Mesenchymal stem cell (in vitro differentiated cells and primary cell): ENCODE measurements around the gene CTNNAL1.

ENCODE experiments used
- DNase-seq: peaks from one replicate; pipeline ENCODE4 v3.0.0-alpha.2; 2013
- H2AFZ ChIP-seq: one replicate; pipeline ENCODE4 v1.6.1; 2013; ENCODE audit warnings: low read depth, mild to moderate bottlenecking, control low read depth, inconsistent platforms, low read length, moderate library complexity
- H2AK5ac ChIP-seq: 2 replicates; pipeline ENCODE4 v1.6.1; 2013; ENCODE audit warnings: low read length, moderate library complexity, mild to moderate bottlenecking, inconsistent platforms; ENCODE audit not compliant: severe bottlenecking
- H2BK120ac ChIP-seq: one replicate; pipeline ENCODE4 v1.6.1; 2013; ENCODE audit warnings: low read depth, mild to moderate bottlenecking, inconsistent platforms, low read length, moderate library complexity
- H2BK12ac ChIP-seq, 2 experiments: one replicate each; pipeline ENCODE4 v1.6.1; 2013; ENCODE audit warnings: inconsistent platforms in 2 of 2, low read length in 2 of 2, mild to moderate bottlenecking in 2 of 2, moderate library complexity in 2 of 2, control low read depth in 1 of 2
- H2BK15ac ChIP-seq: one replicate; pipeline ENCODE4 v1.6.1; 2013; ENCODE audit warnings: mild to moderate bottlenecking, low read depth, inconsistent platforms; ENCODE audit not compliant: poor library complexity, severe bottlenecking
- H2BK5ac ChIP-seq: 2 replicates; pipeline ENCODE4 v1.6.1; 2013; ENCODE audit warnings: low read depth, mild to moderate bottlenecking, low read length, control low read depth, inconsistent platforms; ENCODE audit not compliant: poor library complexity, severe bottlenecking
- H3K14ac ChIP-seq, 2 experiments: one replicate each; pipeline ENCODE4 v1.6.1; 2013; ENCODE audit warnings: inconsistent platforms in 2 of 2, low read length in 2 of 2, control low read depth in 1 of 2, mild to moderate bottlenecking in 1 of 2, moderate library complexity in 1 of 2
- H3K18ac ChIP-seq, 2 experiments: one replicate each; pipeline ENCODE4 v1.6.1; 2013; ENCODE audit warnings: inconsistent platforms in 2 of 2, low read length in 2 of 2, control low read depth in 1 of 2, low read depth in 1 of 2, mild to moderate bottlenecking in 1 of 2
- H3K23ac ChIP-seq, 2 experiments: one replicate each; pipeline ENCODE4 v1.6.1; 2013; ENCODE audit warnings: inconsistent platforms in 2 of 2, low read length in 2 of 2, mild to moderate bottlenecking in 2 of 2, moderate library complexity in 2 of 2, control low read depth in 1 of 2
- H3K27ac ChIP-seq: 2 replicates; pipeline ENCODE4 v1.5.1; 2013; ENCODE audit warnings: mild to moderate bottlenecking, moderate library complexity, low read length, control low read depth, inconsistent platforms; ENCODE audit not compliant: poor library complexity, severe bottlenecking
- H3K27me3 ChIP-seq, 2 experiments: 2 replicates each; pipeline versions ENCODE4 v1.6.1 to v1.7.0; 2013; ENCODE audit warnings: low read length in 2 of 2, mild to moderate bottlenecking in 2 of 2, moderate library complexity in 2 of 2, control low read depth in 1 of 2, inconsistent platforms in 1 of 2; ENCODE audit not compliant: control insufficient read depth in 1 of 2, insufficient read depth in 1 of 2
- H3K36me3 ChIP-seq, 2 experiments: 2 replicates each; pipeline versions ENCODE4 v1.6.1 to v1.7.0; 2013; ENCODE audit warnings: low read length in 2 of 2, control low read depth in 1 of 2, inconsistent platforms in 1 of 2, low read depth in 1 of 2, mild to moderate bottlenecking in 1 of 2; ENCODE audit not compliant: insufficient read depth in 2 of 2, control insufficient read depth in 1 of 2
- H3K4ac ChIP-seq, 2 experiments: one replicate each; pipeline ENCODE4 v1.6.1; 2013; ENCODE audit warnings: inconsistent platforms in 2 of 2, low read length in 2 of 2, mild to moderate bottlenecking in 2 of 2, moderate library complexity in 2 of 2, control low read depth in 1 of 2, low read depth in 1 of 2
- H3K4me1 ChIP-seq: 2 replicates; pipeline ENCODE4 v1.6.1; 2013; ENCODE audit warnings: low read depth, low read length, control low read depth; ENCODE audit not compliant: control insufficient read depth, insufficient read depth
- H3K4me2 ChIP-seq: 2 replicates; pipeline ENCODE4 v1.6.1; 2013; ENCODE audit warnings: low read length, mild to moderate bottlenecking, inconsistent platforms; ENCODE audit not compliant: poor library complexity, severe bottlenecking
- H3K4me3 ChIP-seq, 2 experiments: 2 replicates each; pipeline versions ENCODE4 v1.5.1 to v1.7.0; 2013; ENCODE audit warnings: low read length in 2 of 2, mild to moderate bottlenecking in 2 of 2, control low read depth in 1 of 2, low read depth in 1 of 2; ENCODE audit not compliant: insufficient read depth in 1 of 2
- H3K79me1 ChIP-seq: replicated peaks from 2 replicates; pipeline ENCODE4 v1.6.1; 2013; ENCODE audit warnings: mild to moderate bottlenecking, control low read depth, low read length, inconsistent platforms; ENCODE audit not compliant: poor library complexity, severe bottlenecking
- H3K9ac ChIP-seq: 2 replicates; pipeline ENCODE4 v1.7.0; 2013; ENCODE audit warnings: mild to moderate bottlenecking, low read length, moderate library complexity
- H3K9me3 ChIP-seq: 2 replicates; pipeline ENCODE4 v1.7.0; 2013; ENCODE audit warnings: mild to moderate bottlenecking, low read length; ENCODE audit not compliant: control insufficient read depth
- H4K8ac ChIP-seq: one replicate; pipeline ENCODE4 v1.6.1; 2013; ENCODE audit warnings: inconsistent platforms, mild to moderate bottlenecking, low read length, moderate library complexity
- H4K91ac ChIP-seq: one replicate; pipeline ENCODE4 v1.6.1; 2013; ENCODE audit warnings: mild to moderate bottlenecking, low read length, inconsistent platforms
- WGBS: methylation state at CpG from one replicate; pipeline ENCODE4 v1.1.7; 2013; ENCODE audit warnings: mixed read lengths; 5-methylcytosine and 5-hydroxymethylcytosine counted together

CTNNAL1 gene

DNA sequence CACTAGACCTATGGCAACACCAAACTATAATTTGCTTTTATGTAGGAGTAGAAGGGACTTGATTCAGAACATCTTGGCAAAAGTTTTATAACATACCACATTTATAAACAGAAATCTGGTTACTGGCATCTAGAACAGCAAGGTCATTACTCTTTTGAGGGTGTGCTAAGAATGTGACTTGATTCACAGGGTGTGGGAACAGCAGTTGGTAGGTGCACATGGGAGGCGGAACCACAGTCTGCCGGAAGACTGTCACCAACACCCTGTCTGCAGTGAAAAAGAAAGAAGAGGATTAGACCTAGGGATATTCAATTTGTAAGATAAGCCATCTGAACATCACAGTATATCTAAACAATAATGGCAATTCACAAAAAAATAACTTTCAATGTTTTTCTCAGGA lies 102.4 kb downstream of the CTNNAL1 start:
- Histone ChIP-seq H2AFZ (no peak overlapping the region), H3K4me3 (no peak overlapping the region), H3K14ac (no peak overlapping the region), H3K9ac (no peak overlapping the region), H3K4ac (no peak overlapping the region), H2BK15ac (no peak overlapping the region), H3K79me1 (peaks cover 8% of the 10 kb centered on the region), H4K8ac (no peak overlapping the region), H2BK5ac (no peak overlapping the region), H2AK5ac (no peak overlapping the region), H3K4me2 (no peak overlapping the region), H3K4me1 (no peaks in the 10 kb centered on the region), H2BK12ac (no peak overlapping the region), H3K27me3 (no peaks in the 10 kb centered on the region), H3K23ac (no peak overlapping the region), H3K18ac (no peak overlapping the region), H2BK120ac (no peak overlapping the region), H4K91ac (no peak overlapping the region), H3K36me3 (peaks cover 25 to 89% of the 10 kb centered on the region in 2 experiments), H3K27ac (no peak overlapping the region), H3K9me3 (no peaks in the 10 kb centered on the region)
- no peak for DNase-seq
- 100% methylated on average over 1 of the region's 2 CpGs for WGBS

DNA sequence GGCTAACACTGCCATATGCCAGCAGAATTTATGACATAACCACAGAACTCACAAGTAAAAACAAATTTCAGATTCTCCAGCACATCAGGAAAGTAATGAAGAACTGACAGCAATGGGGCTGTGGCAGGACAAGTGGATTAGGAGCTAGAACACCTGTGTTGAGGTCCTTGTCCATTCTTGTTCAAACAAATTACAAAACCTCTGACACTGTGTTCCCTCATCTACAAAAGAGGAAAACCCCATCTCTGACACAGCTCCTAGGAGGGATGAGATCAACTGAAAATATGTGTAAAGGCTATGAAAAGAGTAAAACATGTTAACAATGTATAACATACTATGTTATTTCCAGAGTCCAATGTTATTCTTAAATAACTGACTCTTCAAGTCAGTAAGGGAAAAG lies 102.9 kb downstream of the CTNNAL1 start:
- Histone ChIP-seq H2AK5ac (no peak overlapping the region), H3K36me3 (peaks cover 25 to 89% of the 10 kb centered on the region in 2 experiments)
- no peak for DNase-seq

DNA sequence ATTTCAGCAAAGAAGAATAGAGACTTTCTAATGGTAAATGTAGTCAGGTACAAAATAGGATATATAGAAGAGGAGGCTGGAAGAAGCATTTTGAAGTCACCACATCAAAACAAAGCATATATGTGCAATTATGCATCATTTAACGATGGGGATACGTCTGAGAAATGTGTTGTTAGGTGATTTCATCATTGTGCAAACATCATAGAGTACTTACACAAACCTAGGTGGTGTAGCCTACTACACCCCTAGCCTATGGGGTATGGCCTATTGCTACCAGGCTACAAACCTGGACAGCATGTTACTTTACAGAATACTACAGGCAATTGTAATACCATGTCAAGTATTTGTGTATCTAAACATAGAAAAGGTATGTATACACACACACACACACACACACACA lies 107.8 kb downstream of the CTNNAL1 start:
- no peak overlapping the region for H4K8ac ChIP-seq

More for the DNA sequence above, 102.9 kb downstream of the CTNNAL1 start:
- no peak overlapping the region for H3K14ac ChIP-seq
- no peaks in the 10 kb centered on the region for H3K9me3 ChIP-seq
- H2BK15ac ChIP-seq, result no peak overlapping the region
- H3K27ac ChIP-seq, result no peak overlapping the region
- H4K8ac ChIP-seq, result no peak overlapping the region
- H4K91ac ChIP-seq, result no peak overlapping the region
- no peak overlapping the region for H3K18ac ChIP-seq
- H2BK12ac ChIP-seq, result no peak overlapping the region
- no peak overlapping the region for H3K4me2 ChIP-seq
- no peak overlapping the region for H3K9ac ChIP-seq
- H3K4ac ChIP-seq, result no peak overlapping the region
- H2AFZ ChIP-seq, result no peak overlapping the region
- H3K4me3 ChIP-seq, result no peak overlapping the region
- H3K23ac ChIP-seq, result no peak overlapping the region
- H2BK120ac ChIP-seq, result no peak overlapping the region
- no peaks in the 10 kb centered on the region for H3K27me3 ChIP-seq
- no peak overlapping the region for H2BK5ac ChIP-seq
- peaks cover 7% of the 10 kb centered on the region for H3K79me1 ChIP-seq
- no peaks in the 10 kb centered on the region for H3K4me1 ChIP-seq

DNA sequence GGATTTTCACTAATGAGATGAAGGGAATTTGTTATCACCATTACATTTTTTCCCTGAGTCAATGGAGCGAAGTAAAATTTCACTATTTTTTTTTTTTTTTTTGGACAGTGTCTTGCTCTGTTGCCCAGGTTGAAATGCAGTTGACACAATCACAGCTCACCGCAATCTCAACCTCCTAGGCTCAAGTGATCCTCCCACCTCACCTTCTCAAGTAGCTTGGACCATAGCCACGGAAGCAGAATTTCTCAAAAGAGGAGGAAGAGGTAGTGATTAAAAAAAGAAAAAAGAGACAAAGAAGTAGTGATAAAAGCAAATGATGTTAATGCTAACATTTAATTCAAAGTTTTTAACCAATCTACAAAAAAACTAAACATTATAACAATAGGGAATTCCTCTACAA lies 109.1 kb downstream of the CTNNAL1 start:
- no peak overlapping the region for H2AK5ac ChIP-seq
- no peak overlapping the region for H3K4ac ChIP-seq
- WGBS, result no CpG with 5 or more reads among the region's 3 CpGs
- peaks cover 13 to 97% of the 10 kb centered on the region in 2 experiments for H3K36me3 ChIP-seq
- H3K4me3 ChIP-seq, result no peak overlapping the region
- no peak overlapping the region for H4K8ac ChIP-seq
- H2BK120ac ChIP-seq, result no peak overlapping the region
- no peak for DNase-seq
- no peak overlapping the region for H3K4me2 ChIP-seq
- peaks cover 2% of the 10 kb centered on the region for H3K79me1 ChIP-seq
- no peak overlapping the region for H3K23ac ChIP-seq
- no peaks in the 10 kb centered on the region for H3K4me1 ChIP-seq
- no peak overlapping the region for H3K18ac ChIP-seq
- no peak overlapping the region for H2AFZ ChIP-seq
- no peak overlapping the region for H2BK5ac ChIP-seq
- no peak overlapping the region for H2BK15ac ChIP-seq
- H3K27me3 ChIP-seq, result no peaks in the 10 kb centered on the region
- H2BK12ac ChIP-seq, result no peak overlapping the region
- no peak overlapping the region for H3K27ac ChIP-seq
- no peak overlapping the region for H3K14ac ChIP-seq
- H3K9me3 ChIP-seq, result no peaks in the 10 kb centered on the region
- H3K9ac ChIP-seq, result no peak overlapping the region
- no peak overlapping the region for H4K91ac ChIP-seq

More for the DNA sequence above, 107.8 kb downstream of the CTNNAL1 start:
- no peak overlapping the region for H3K9ac ChIP-seq
- peaks cover 4% of the 10 kb centered on the region for H3K79me1 ChIP-seq
- H3K4me1 ChIP-seq, result no peaks in the 10 kb centered on the region
- no peak overlapping the region for H2BK120ac ChIP-seq
- no peak overlapping the region for H2AK5ac ChIP-seq
- H4K91ac ChIP-seq, result no peak overlapping the region
- H3K36me3 ChIP-seq, result peaks cover 10 to 97% of the 10 kb centered on the region in 2 experiments
- no peak overlapping the region for H2BK12ac ChIP-seq
- H3K14ac ChIP-seq, result no peak overlapping the region
- H3K4me3 ChIP-seq, result no peak overlapping the region
- H3K9me3 ChIP-seq, result no peaks in the 10 kb centered on the region
- DNase-seq, result no peak
- no peaks in the 10 kb centered on the region for H3K27me3 ChIP-seq
- H3K27ac ChIP-seq, result no peak overlapping the region
- H3K23ac ChIP-seq, result no peak overlapping the region
- no CpG with 5 or more reads among the region's 2 CpGs for WGBS
- H2BK5ac ChIP-seq, result no peak overlapping the region
- H3K4ac ChIP-seq, result no peak overlapping the region
- no peak overlapping the region for H3K18ac ChIP-seq
- no peak overlapping the region for H2AFZ ChIP-seq
- H3K4me2 ChIP-seq, result no peak overlapping the region
- H2BK15ac ChIP-seq, result no peak overlapping the region
